Stimulated activated CD4-positive, alpha-beta T cell treated with anti-CD3 and anti-CD28 coated beads, TNF-alpha, amount 100 ng/mL, for 1 hour (primary cell): Measurements from ENCODE around the gene CSNK1D.

Source experiments
- DNase-seq, 3 donors: peaks; one replicate each; pipeline ENCODE4 v3.0.0-alpha.2; 2020; ENCODE audit warnings: low read depth in 3 of 3, low spot score in 1 of 3

CSNK1D gene

GRCh38 chr17:82310877-82311276 lies 37.4 kb upstream of the CSNK1D start:
- no peak for DNase-seq

- DNase-seq = no peak
Measured at GRCh38 chr17:82309656-82310570, 36.4 kb upstream of the CSNK1D start.

GRCh38 chr17:82305727-82306300 lies 32.3 kb upstream of the CSNK1D start:
- DNase-seq = no peak

GRCh38 chr17:82304826-82305726 lies 31.6 kb upstream of the CSNK1D start:
- no peak for DNase-seq

- no peak for DNase-seq
Measured at GRCh38 chr17:82303944-82304808, 30.7 kb upstream of the CSNK1D start.

- DNase-seq = no peak
Measured at GRCh38 chr17:82302991-82303943, 29.8 kb upstream of the CSNK1D start.

GRCh38 chr17:82302568-82302963 lies 29.1 kb upstream of the CSNK1D start:
- no peak for DNase-seq

GRCh38 chr17:82301916-82302567 lies 28.5 kb upstream of the CSNK1D start:
- DNase-seq = no peak

- DNase-seq = no peak
Measured at GRCh38 chr17:82301300-82301915, 27.9 kb upstream of the CSNK1D start.

- DNase-seq = peak in 1 of 3 donors; percentile 54
Measured at GRCh38 chr17:82300707-82301270, 27.3 kb upstream of the CSNK1D start.

- DNase-seq = no peak
Measured at GRCh38 chr17:82300228-82300627, 26.7 kb upstream of the CSNK1D start.

GRCh38 chr17:82299452-82299851 lies 26.0 kb upstream of the CSNK1D start:
- DNase-seq = no peak

- no peak for DNase-seq
Measured at GRCh38 chr17:82298538-82299421, 25.3 kb upstream of the CSNK1D start.

- peak; percentile 75 to 93 (median 89) for DNase-seq
Measured at GRCh38 chr17:82297714-82298537, 24.4 kb upstream of the CSNK1D start.

- peak in 2 of 3 donors; percentile 66 to 70 for DNase-seq
Measured at GRCh38 chr17:82297280-82297713, 23.8 kb upstream of the CSNK1D start.
